Measurements from ENCODE around the gene PTP4A2. TPM values are rescaled to one million over a fixed set of nuclear protein-coding genes. Genes with fewer than 3 reads are reported as not detected.
A peak's percentile ranks its signal among the peaks of the same experiment; 100 is the strongest.

The PTP4A2 gene
- total RNA-seq (100 to 1,000 TPM in 7 of 9 donors, 10 to 100 TPM in 2; 75.9 to 268 (median 180) TPM), polyA plus RNA-seq (100 to 1,000 TPM in 1 of 3 donors, 10 to 100 TPM in 2; 51.8 to 371 (median 56.2) TPM)
- long read RNA-seq, donor 1, transcript PTP4A2-201 (4 exons, 1,032 nt): minor isoform, 8 of 107 reads
- long read RNA-seq, donor 1, transcript PTP4A2-206 (2 exons, 1,551 nt): minor isoform, 7 of 107 reads
- long read RNA-seq, donor 1, transcript PTP4A2-218 (5 exons, 3,353 nt): major isoform, 43 of 107 reads
- long read RNA-seq, donor 1, transcript PTP4A2-221 (6 exons, 3,921 nt): minor isoform, 19 of 107 reads
- long read RNA-seq, donor 1, partial matches to known transcripts: 29 of 107 reads
- long read RNA-seq, donor 1, other reads (novel, unspliced or antisense): 0 of 107 reads
- long read RNA-seq, donor 2, transcript PTP4A2-201 (4 exons, 1,032 nt): minor isoform, 9 of 102 reads
- long read RNA-seq, donor 2, transcript PTP4A2-218 (5 exons, 3,353 nt): major isoform, 44 of 102 reads
- long read RNA-seq, donor 2, transcript PTP4A2-221 (6 exons, 3,921 nt): minor isoform, 12 of 102 reads
- long read RNA-seq, donor 2, partial matches to known transcripts: 32 of 102 reads
- long read RNA-seq, donor 2, other reads (novel, unspliced or antisense): 0 of 102 reads
- long read RNA-seq, donor 3, transcript PTP4A2-218 (5 exons, 3,353 nt): major isoform, 27 of 56 reads
- long read RNA-seq, donor 3, transcript PTP4A2-221 (6 exons, 3,921 nt): minor isoform, 21 of 56 reads
- long read RNA-seq, donor 3, partial matches to known transcripts: 0 of 56 reads
- long read RNA-seq, donor 3, other reads (novel, unspliced or antisense): 0 of 56 reads
- long read RNA-seq, donor 4, transcript PTP4A2-218 (5 exons, 3,353 nt): major isoform, 6 of 11 reads
- long read RNA-seq, donor 4, partial matches to known transcripts: 0 of 11 reads
- long read RNA-seq, donor 4, other reads (novel, unspliced or antisense): 5 of 11 reads
- long read RNA-seq, donor 5, transcript PTP4A2-221 (6 exons, 3,921 nt): major isoform, 139 of 177 reads
- long read RNA-seq, donor 5, partial matches to known transcripts: 0 of 177 reads
- long read RNA-seq, donor 5, other reads (novel, unspliced or antisense): 37 of 177 reads
- long read RNA-seq, donor 6, partial matches to known transcripts: 0 of 6 reads
- long read RNA-seq, donor 6, other reads (novel, unspliced or antisense): 2 of 6 reads
- long read RNA-seq, donor 7, transcript PTP4A2-218 (5 exons, 3,353 nt): major isoform, 20 of 50 reads
- long read RNA-seq, donor 7, transcript PTP4A2-221 (6 exons, 3,921 nt): minor isoform, 14 of 50 reads
- long read RNA-seq, donor 7, partial matches to known transcripts: 10 of 50 reads
- long read RNA-seq, donor 7, other reads (novel, unspliced or antisense): 0 of 50 reads
- long read RNA-seq, donor 8, transcript PTP4A2-221 (6 exons, 3,921 nt): minor isoform, 24 of 147 reads
- long read RNA-seq, donor 8, transcript PTP4A2-206 (2 exons, 1,551 nt): minor isoform, 6 of 147 reads
- long read RNA-seq, donor 8, transcript PTP4A2-218 (5 exons, 3,353 nt): major isoform, 84 of 147 reads
- long read RNA-seq, donor 8, transcript PTP4A2-201 (4 exons, 1,032 nt): minor isoform, 16 of 147 reads
- long read RNA-seq, donor 8, partial matches to known transcripts: 13 of 147 reads
- long read RNA-seq, donor 8, other reads (novel, unspliced or antisense): 0 of 147 reads
- long read RNA-seq, donor 9, transcript PTP4A2-221 (6 exons, 3,921 nt): minor isoform, 15 of 84 reads
- long read RNA-seq, donor 9, transcript PTP4A2-218 (5 exons, 3,353 nt): major isoform, 28 of 84 reads
- long read RNA-seq, donor 9, transcript PTP4A2-206 (2 exons, 1,551 nt): minor isoform, 5 of 84 reads
- long read RNA-seq, donor 9, partial matches to known transcripts: 29 of 84 reads
- long read RNA-seq, donor 9, other reads (novel, unspliced or antisense): 0 of 84 reads
- long read RNA-seq, donor 10, transcript PTP4A2-221 (6 exons, 3,921 nt): minor isoform, 14 of 55 reads
- long read RNA-seq, donor 10, transcript PTP4A2-201 (4 exons, 1,032 nt): minor isoform, 8 of 55 reads
- long read RNA-seq, donor 10, transcript PTP4A2-218 (5 exons, 3,353 nt): major isoform, 30 of 55 reads
- long read RNA-seq, donor 10, partial matches to known transcripts: 0 of 55 reads
- long read RNA-seq, donor 10, other reads (novel, unspliced or antisense): 0 of 55 reads

GRCh38 chr1:31938184-31938975 is at the start of gene PTP4A2:
PTP4A2 (minus strand) TSS chr1:31938368; CDS start chr1:31919065, 19,303 bp downstream.
- no peaks in the 10 kb centered on the region for H3K27me3 ChIP-seq
- no peaks in the 10 kb centered on the region for H3K36me3 ChIP-seq (replicated peaks in 1 of 2)
- intact Hi-C loops (cut with DNase I): no loop called here
- H3K4me1 ChIP-seq (replicated peaks in 1 of 2): peaks cover 41 to 54% of the 10 kb centered on the region in 2 donors
- DNase-seq: peak; percentile 94 to 96 (median 96)
- WGBS, 4 donors: 0 to 2% (median 1%) methylated on average over 8 to 82 of the region's 82 CpGs
- H3K4me3 ChIP-seq: peak within 1 kb of the TSS; percentile 1 to 96 (median 55)
- H3K27ac ChIP-seq: peak within 1 kb of the TSS; percentile 85 to 100 (median 88)
- peak; percentile 95 to 97 for TF ChIP-seq POLR2A (IDR thresholded peaks at IDR 0.05)
- TF ChIP-seq CTCF (IDR thresholded peaks at IDR 0.05): peak in 3 of 6 experiments; percentile 58 to 93 (median 88)
- no peaks in the 10 kb centered on the region for H3K9me3 ChIP-seq (replicated peaks in 1 of 3)

DNA sequence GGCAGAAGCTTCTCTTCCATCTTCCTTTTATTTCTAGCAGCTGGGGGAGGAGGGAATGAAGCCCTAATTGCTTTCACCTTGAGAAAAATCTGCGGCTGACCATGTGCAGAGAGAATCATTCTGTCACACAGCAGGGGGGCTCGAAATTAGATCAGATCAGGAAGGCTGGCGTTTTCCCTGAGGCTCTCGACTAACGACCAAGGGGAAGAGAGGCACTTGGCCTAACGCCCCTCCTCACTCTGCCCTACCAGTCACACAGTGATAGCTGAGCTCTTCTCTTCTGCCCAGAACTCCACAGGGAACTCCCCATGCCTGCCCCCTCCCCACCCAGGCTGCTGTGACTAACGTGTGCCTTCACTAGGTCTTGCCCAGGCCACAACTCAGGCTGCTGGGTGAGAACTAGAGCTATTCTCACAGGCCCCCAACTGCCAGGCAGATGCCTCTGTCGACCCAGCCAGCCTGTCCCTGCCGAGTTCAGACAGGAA is 49.0 kb upstream of the PTP4A2 start:
- peaks cover 0 to 5% of the 10 kb centered on the region in 2 donors for H3K4me1 ChIP-seq (replicated peaks in 1 of 2)
- no peaks in the 10 kb centered on the region for H3K27me3 ChIP-seq
- H3K27ac ChIP-seq: no peak overlapping the region
- H3K4me3 ChIP-seq: no peak overlapping the region
- 24 to 50% (median 48%) methylated on average over 3 to 9 of the region's 9 CpGs for WGBS, 4 donors
- H3K9me3 ChIP-seq (replicated peaks in 1 of 3): no peaks in the 10 kb centered on the region
- no peaks in the 10 kb centered on the region for H3K36me3 ChIP-seq (replicated peaks in 1 of 2)
- no peak for DNase-seq
- TF ChIP-seq CTCF (IDR thresholded peaks at IDR 0.05): no peak
- TF ChIP-seq POLR2A (IDR thresholded peaks at IDR 0.05): no peak
- intact Hi-C loops (cut with DNase I): no loop called here

DNA sequence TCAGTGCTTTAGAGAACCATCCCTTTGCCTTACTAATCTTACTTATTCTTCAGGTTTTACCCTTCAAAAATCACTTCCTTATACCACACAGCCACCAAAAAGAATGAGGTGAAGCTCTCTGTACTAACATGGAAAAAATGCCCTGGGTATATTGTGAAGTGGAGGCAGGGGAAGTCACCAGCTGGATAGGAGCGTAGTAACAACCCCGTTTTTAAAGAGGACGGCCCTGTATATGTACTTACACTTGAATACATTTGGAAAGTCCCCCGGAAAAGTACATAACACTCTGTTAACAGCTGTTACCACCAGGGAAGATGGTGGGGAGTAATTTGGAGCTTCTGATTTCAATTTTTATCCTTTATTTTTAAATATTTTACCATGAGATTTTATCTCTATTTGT is 47.3 kb upstream of the PTP4A2 start:
- Histone ChIP-seq H3K4me3 (no peak overlapping the region), H3K9me3 (replicated peaks in 1 of 3) (no peaks in the 10 kb centered on the region), H3K27me3 (no peaks in the 10 kb centered on the region), H3K36me3 (replicated peaks in 1 of 2) (no peaks in the 10 kb centered on the region), H3K4me1 (replicated peaks in 1 of 2) (peaks cover 0 to 5% of the 10 kb centered on the region in 2 donors), H3K27ac (no peak overlapping the region)
- no peak for DNase-seq
- intact Hi-C loops (cut with DNase I): no loop called here
- 57 to 71% (median 64%) methylated on average over 4 of the region's 4 CpGs for WGBS, 4 donors
- TF ChIP-seq CTCF (IDR thresholded peaks at IDR 0.05) (no peak), POLR2A (IDR thresholded peaks at IDR 0.05) (no peak)

Data from adrenal gland (tissue), 19 donors.